Activated CD8-positive, alpha-beta memory T cell treated with anti-CD3 and anti-CD28 coated beads, Interleukin-2, amount 10 ng/mL, durations not matched to agents 7 days and 5 days (primary cell): ENCODE data around the gene CORO1C. TPM values are rescaled to one million over a fixed set of nuclear protein-coding genes. Genes with fewer than 3 reads are reported as not detected.

Experiments
- ATAC-seq: fragments of 150-1000 bp; cut with Tn5 transposase; one replicate; pipeline ENCODE4 v1.10.0; 2021; ENCODE audit warnings: moderate library complexity
- CTCF ChIA-PET: fragments of 350-600 bp; sonication (Branson Sonifier 250); formaldehyde crosslinking; loops from one replicate; lab custom pipeline; 2021; ENCODE audit warnings: antibody characterized with exemption; lab: Charles Lee
- DNase-seq: peaks from one replicate; pipeline ENCODE4 v3.0.0-alpha.2; 2020
- H3K27ac Mint-ChIP-seq: one replicate; pipeline ENCODE4 v1.8.0; 2021; ENCODE audit warnings: mild to moderate bottlenecking, mixed read lengths
- H3K27me3 Mint-ChIP-seq: one replicate; pipeline ENCODE4 v1.8.0; 2021; ENCODE audit warnings: mixed read lengths
- H3K36me3 Mint-ChIP-seq: one replicate; pipeline ENCODE4 v1.8.0; 2021; ENCODE audit warnings: mild to moderate bottlenecking, mixed read lengths
- H3K4me1 Mint-ChIP-seq: one replicate; pipeline ENCODE4 v1.8.0; 2021; ENCODE audit warnings: mixed read lengths
- H3K4me3 Mint-ChIP-seq: one replicate; pipeline ENCODE4 v1.8.0; 2021; ENCODE audit warnings: mild to moderate bottlenecking, moderate library complexity, mixed read lengths
- H3K9me3 Mint-ChIP-seq: one replicate; pipeline ENCODE4 v1.8.0; 2022; ENCODE audit warnings: low read depth, mixed read lengths
- total RNA-seq, 2 experiments: library from RNA; stranded (reverse); gene quantifications; one replicate each; pipeline ENCODE4 v1.2.3, GENCODE V29; 2021

The CORO1C gene
- total RNA-seq, 2 experiments from 2014 or later, result 54.3 to 63.0 TPM

- Mint-ChIP-seq H3K4me1 (peaks cover 15% of the 10 kb centered on the region), H3K4me3 (no peak overlapping the region), H3K27ac (no peak overlapping the region), H3K36me3 (peaks cover 8% of the 10 kb centered on the region), H3K27me3 (peaks cover 3% of the 10 kb centered on the region), H3K9me3 (peaks cover under 1% of the 10 kb centered on the region)
- CTCF ChIA-PET, result no interaction called here
- DNase-seq, result no peak
- ATAC-seq, result no peak
These were observed 120.3 kb downstream of the CORO1C start for GRCh38 chr12:108610856-108611605.

GRCh38 chr12:108610336-108610815 is 120.9 kb downstream of the CORO1C start:
- no peak for ATAC-seq
- CTCF ChIA-PET, result no interaction called here
- H3K27me3 Mint-ChIP-seq, result peaks cover 3% of the 10 kb centered on the region
- peaks cover 12% of the 10 kb centered on the region for H3K4me1 Mint-ChIP-seq
- H3K9me3 Mint-ChIP-seq, result peaks cover 2% of the 10 kb centered on the region
- H3K27ac Mint-ChIP-seq, result no peak overlapping the region
- no peak for DNase-seq
- no peak overlapping the region for H3K4me3 Mint-ChIP-seq
- peaks cover 2% of the 10 kb centered on the region for H3K36me3 Mint-ChIP-seq

GRCh38 chr12:108609537-108610335 is 121.6 kb downstream of the CORO1C start:
- DNase-seq, result no peak
- Mint-ChIP-seq H3K4me3 (no peak overlapping the region), H3K27me3 (peaks cover 6% of the 10 kb centered on the region), H3K9me3 (peaks cover 2% of the 10 kb centered on the region), H3K4me1 (peaks cover 11% of the 10 kb centered on the region), H3K27ac (no peak overlapping the region), H3K36me3 (no peaks in the 10 kb centered on the region)
- CTCF ChIA-PET, result interaction anchor here (1.5 kb wide), 1 partner anchor 8 kb away, joined by 9 read pairs; no protein-coding TSS in a partner anchor
- ATAC-seq, result no peak

DNA sequence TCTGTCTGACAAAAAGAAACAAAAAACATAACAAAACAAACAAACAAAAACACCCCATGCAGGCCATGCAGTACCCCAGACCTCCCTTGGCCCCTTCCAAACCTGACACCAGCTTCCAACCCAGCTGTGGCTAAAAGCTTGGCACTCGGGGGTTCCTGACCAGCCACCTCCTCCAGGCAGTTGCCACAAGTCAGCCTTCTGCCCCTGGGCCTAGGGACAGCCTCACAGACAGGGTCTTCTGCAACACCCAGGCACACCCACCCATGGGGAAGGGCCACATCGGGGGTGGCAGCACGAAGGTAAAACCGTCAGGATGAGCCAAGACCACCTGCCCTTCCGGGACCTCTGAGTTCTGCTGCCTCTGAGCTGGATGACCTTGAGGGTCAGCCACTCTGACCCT is 122.7 kb downstream of the CORO1C start:
- H3K36me3 Mint-ChIP-seq, result no peaks in the 10 kb centered on the region
- H3K27me3 Mint-ChIP-seq, result peaks cover 7% of the 10 kb centered on the region
- H3K27ac Mint-ChIP-seq, result no peak overlapping the region
- peaks cover 2% of the 10 kb centered on the region for H3K9me3 Mint-ChIP-seq
- H3K4me1 Mint-ChIP-seq, result peaks cover 11% of the 10 kb centered on the region
- CTCF ChIA-PET, result interaction anchor here (1.5 kb wide), 1 partner anchor 9 kb away, joined by 9 read pairs; no protein-coding TSS in a partner anchor
- ATAC-seq (no peak), DNase-seq (no peak)
- H3K4me3 Mint-ChIP-seq, result no peak overlapping the region

DNA sequence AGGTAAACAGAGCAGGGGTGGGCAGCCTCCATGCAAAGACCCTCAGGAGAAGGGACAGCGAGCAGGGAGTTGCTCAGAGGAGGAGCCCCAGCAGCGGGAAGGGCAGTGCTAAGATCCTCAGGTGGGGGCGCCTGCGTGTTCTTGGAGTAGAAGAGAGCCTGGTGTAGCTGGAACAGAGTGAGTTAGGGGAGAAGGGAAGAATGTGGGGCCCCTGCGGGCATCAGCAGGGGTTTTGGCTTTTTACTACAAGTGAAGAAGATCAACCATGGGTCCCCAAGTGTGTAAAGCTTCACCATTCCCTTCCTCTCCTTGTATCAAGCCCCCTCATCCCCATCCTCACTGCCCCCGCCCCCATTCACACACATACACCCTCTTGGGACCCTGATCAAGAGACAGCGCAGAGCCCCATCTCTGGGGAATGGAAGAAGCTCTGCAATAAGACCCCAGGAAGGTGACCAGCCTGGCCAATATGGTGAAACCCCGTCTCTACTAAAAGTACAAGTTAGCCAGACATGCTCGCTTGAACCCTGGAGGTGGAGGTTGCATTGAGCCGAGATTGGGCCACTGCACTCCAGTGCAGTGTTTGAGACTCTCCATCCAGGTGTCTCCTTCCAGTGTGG is 123.2 kb downstream of the CORO1C start:
- H3K36me3 Mint-ChIP-seq, result no peaks in the 10 kb centered on the region
- peaks cover 9% of the 10 kb centered on the region for H3K4me1 Mint-ChIP-seq
- DNase-seq (no peak), ATAC-seq (no peak)
- CTCF ChIA-PET, result interaction anchor here (1.3 kb wide), 1 partner anchor 10 kb away, joined by 5 read pairs; no protein-coding TSS in a partner anchor
- no peak overlapping the region for H3K27ac Mint-ChIP-seq
- peaks cover 2% of the 10 kb centered on the region for H3K9me3 Mint-ChIP-seq
- peaks cover 7% of the 10 kb centered on the region for H3K27me3 Mint-ChIP-seq
- H3K4me3 Mint-ChIP-seq, result no peak overlapping the region

DNA sequence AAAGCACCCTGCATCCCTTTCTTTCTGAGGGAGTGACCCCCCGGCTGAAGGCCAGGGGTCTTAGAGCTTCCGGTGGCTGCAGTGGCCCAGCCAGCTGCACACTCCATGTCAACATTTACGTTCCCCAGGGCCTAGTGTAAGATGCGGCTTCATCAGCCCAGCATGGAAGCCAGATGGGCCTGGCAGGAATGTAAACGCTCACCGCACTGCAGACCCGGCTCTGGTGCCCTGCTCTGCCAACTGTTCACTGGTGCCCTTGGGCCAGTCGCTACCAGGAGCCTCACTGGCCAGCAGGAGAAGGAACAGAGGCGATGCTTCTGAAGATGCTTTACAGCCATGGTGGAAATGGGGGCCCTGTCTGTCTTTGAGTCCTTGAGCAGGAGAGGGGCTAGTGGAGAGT is 124.8 kb downstream of the CORO1C start:
- peaks cover 2% of the 10 kb centered on the region for H3K9me3 Mint-ChIP-seq
- no peaks in the 10 kb centered on the region for H3K36me3 Mint-ChIP-seq
- peaks cover 2% of the 10 kb centered on the region for H3K4me1 Mint-ChIP-seq
- H3K27ac Mint-ChIP-seq, result no peak overlapping the region
- peaks cover 7% of the 10 kb centered on the region for H3K27me3 Mint-ChIP-seq
- H3K4me3 Mint-ChIP-seq, result no peak overlapping the region
- CTCF ChIA-PET, result no interaction called here
- DNase-seq (no peak), ATAC-seq (no peak)

GRCh38 chr12:108605690-108606406 is 125.5 kb downstream of the CORO1C start:
- Mint-ChIP-seq H3K4me1 (peaks cover 2% of the 10 kb centered on the region), H3K36me3 (no peaks in the 10 kb centered on the region), H3K27ac (peak overlapping the region; percentile 82), H3K27me3 (peaks cover 7% of the 10 kb centered on the region), H3K9me3 (peaks cover 2% of the 10 kb centered on the region), H3K4me3 (peak overlapping the region; percentile 24)
- DNase-seq, result no peak
- CTCF ChIA-PET, result interaction anchor here (2.9 kb wide), 1 partner anchor 13 kb away, joined by 12 read pairs; no protein-coding TSS in a partner anchor
- ATAC-seq, result no peak

- ATAC-seq (peak; percentile 10), DNase-seq (no peak)
- Mint-ChIP-seq H3K27ac (peak overlapping the region; percentile 82), H3K27me3 (peaks cover 7% of the 10 kb centered on the region), H3K4me1 (peaks cover 2% of the 10 kb centered on the region), H3K36me3 (no peaks in the 10 kb centered on the region), H3K9me3 (peaks cover 2% of the 10 kb centered on the region), H3K4me3 (peak overlapping the region; percentile 9)
- CTCF ChIA-PET, result interaction anchor here (1.2 to 2.9 kb wide), 2 partner anchors 11 to 13 kb away, joined by 3 to 12 read pairs; no protein-coding TSS in a partner anchor
These were observed 126.2 kb downstream of the CORO1C start for GRCh38 chr12:108605000-108605689.

DNA sequence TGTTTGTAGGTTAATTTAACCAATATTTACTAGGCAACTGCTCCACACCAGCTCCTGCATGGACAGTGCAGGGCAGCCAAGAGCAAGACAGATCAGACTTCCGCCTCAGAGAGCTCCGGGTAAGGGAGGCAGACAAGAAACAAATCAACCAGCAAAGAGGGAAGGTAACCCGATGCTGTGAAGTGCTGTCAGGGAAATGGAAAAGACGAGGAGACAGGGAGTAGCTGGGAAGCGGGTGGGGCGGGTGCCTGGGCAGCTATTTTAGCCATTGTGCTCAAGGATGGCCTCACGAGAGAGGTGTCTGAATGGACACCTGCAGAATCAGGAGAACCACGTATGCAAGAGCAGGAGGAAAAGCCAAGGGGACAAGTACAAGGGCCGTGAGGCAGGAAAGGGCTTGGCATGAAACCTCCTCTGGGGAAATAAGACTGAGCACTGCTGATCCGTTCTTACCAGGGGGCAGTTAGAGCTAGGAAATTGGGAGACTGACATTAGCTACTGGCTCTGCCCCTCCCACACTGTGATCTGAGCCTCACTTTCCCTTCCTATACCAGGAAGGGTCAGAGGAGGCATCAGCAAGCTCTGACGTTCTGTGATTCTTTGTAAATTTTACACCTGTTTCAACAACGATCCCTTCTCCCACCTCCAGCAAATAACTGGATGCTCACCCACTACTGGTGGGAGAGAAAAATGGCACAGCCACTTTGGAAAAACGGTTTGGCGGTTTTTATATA is 126.9 kb downstream of the CORO1C start:
- ATAC-seq (no peak), DNase-seq (no peak)
- CTCF ChIA-PET, result interaction anchor here (1.0 to 2.9 kb wide), 3 partner anchors 11 to 60 kb away, joined by 3 to 12 read pairs (median 3); no protein-coding TSS in a partner anchor
- no peak overlapping the region for H3K4me3 Mint-ChIP-seq
- H3K4me1 Mint-ChIP-seq, result peaks cover 2% of the 10 kb centered on the region
- H3K9me3 Mint-ChIP-seq, result peaks cover 2% of the 10 kb centered on the region
- no peaks in the 10 kb centered on the region for H3K36me3 Mint-ChIP-seq
- no peak overlapping the region for H3K27ac Mint-ChIP-seq
- peaks cover 7% of the 10 kb centered on the region for H3K27me3 Mint-ChIP-seq

DNA sequence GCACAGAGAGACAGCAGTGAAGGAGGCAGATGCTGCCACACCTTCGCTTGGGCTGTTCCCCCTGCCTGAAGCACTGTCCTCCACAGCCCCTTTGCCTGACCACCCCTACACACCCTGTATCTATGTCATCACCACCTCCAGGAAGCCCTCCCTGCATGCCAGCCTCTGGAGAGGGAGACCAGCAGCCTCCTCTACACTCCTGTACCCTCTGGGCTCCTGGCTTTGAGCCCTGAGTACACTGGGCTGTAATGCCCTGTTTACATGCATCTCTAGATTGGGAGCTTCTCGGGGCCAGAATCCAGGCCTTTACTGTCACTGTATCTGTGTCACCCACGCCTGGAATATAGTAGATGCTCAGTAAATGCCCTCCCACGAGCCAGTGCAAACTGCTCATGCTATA is 127.6 kb downstream of the CORO1C start:
- peaks cover 2% of the 10 kb centered on the region for H3K9me3 Mint-ChIP-seq
- DNase-seq, result no peak
- H3K4me3 Mint-ChIP-seq, result no peak overlapping the region
- CTCF ChIA-PET, result interaction anchor here (0.6 to 2.9 kb wide), 4 partner anchors 12 to 695 kb away, joined by 3 to 12 read pairs (median 3); no protein-coding TSS in a partner anchor
- H3K4me1 Mint-ChIP-seq, result peaks cover 2% of the 10 kb centered on the region
- peaks cover 7% of the 10 kb centered on the region for H3K27me3 Mint-ChIP-seq
- no peak for ATAC-seq
- no peaks in the 10 kb centered on the region for H3K36me3 Mint-ChIP-seq
- no peak overlapping the region for H3K27ac Mint-ChIP-seq

GRCh38 chr12:108602976-108603704 is 128.2 kb downstream of the CORO1C start:
- Mint-ChIP-seq H3K27me3 (peaks cover 7% of the 10 kb centered on the region), H3K9me3 (peaks cover 2% of the 10 kb centered on the region), H3K27ac (no peak overlapping the region), H3K4me3 (no peak overlapping the region), H3K4me1 (peaks cover 2% of the 10 kb centered on the region), H3K36me3 (no peaks in the 10 kb centered on the region)
- CTCF ChIA-PET, result interaction anchor here (0.6 to 2.9 kb wide), 3 partner anchors 15 to 695 kb away, joined by 3 to 12 read pairs (median 3); no protein-coding TSS in a partner anchor
- DNase-seq (no peak), ATAC-seq (no peak)
